ENCODE data around the gene SNF8.
A peak's percentile ranks its signal among the peaks of the same experiment; 100 is the strongest.

Gene SNF8

GRCh38 chr17:48929812-48930165, 14.9 kb downstream of the SNF8 start:
- no peak for DNase-seq (ENCODE audit: low read depth)

- DNase-seq (ENCODE audit: low read depth) = no peak
These were observed 15.5 kb downstream of the SNF8 start for GRCh38 chr17:48928876-48929811.

GRCh38 chr17:48927978-48928745, 16.5 kb downstream of the SNF8 start:
- DNase-seq (ENCODE audit: low read depth) = no peak

- DNase-seq (ENCODE audit: low read depth) = no peak
These were observed 18.7 kb downstream of the SNF8 start for GRCh38 chr17:48925991-48926342.

GRCh38 chr17:48925251-48925990, 19.2 kb downstream of the SNF8 start:
- no peak for DNase-seq (ENCODE audit: low read depth)

GRCh38 chr17:48915459-48916282, 29.0 kb downstream of the SNF8 start:
- DNase-seq (ENCODE audit: low read depth) = no peak

- DNase-seq (ENCODE audit: low read depth) = no peak
These were observed 32.2 kb downstream of the SNF8 start for GRCh38 chr17:48912476-48912875.

- no peak for DNase-seq (ENCODE audit: low read depth)
These were observed 34.3 kb downstream of the SNF8 start for GRCh38 chr17:48910370-48910769.

- DNase-seq (ENCODE audit: low read depth) = no peak
These were observed 34.9 kb downstream of the SNF8 start for GRCh38 chr17:48909783-48910182.

GRCh38 chr17:48908853-48909394, 35.7 kb downstream of the SNF8 start:
- DNase-seq (ENCODE audit: low read depth) = peak; percentile 78

GRCh38 chr17:48908047-48908843, 36.4 kb downstream of the SNF8 start, which contains the start of gene UBE2Z:
Gene UBE2Z (plus strand): TSS chr17:48908407. CDS start chr17:48908504, 97 bp downstream.
- peak; percentile 83 for DNase-seq (ENCODE audit: low read depth)

- DNase-seq (ENCODE audit: low read depth) = no peak
These were observed 37.0 kb downstream of the SNF8 start for GRCh38 chr17:48907713-48908046.

- DNase-seq (ENCODE audit: low read depth) = no peak
These were observed 38.6 kb downstream of the SNF8 start for GRCh38 chr17:48905987-48906515.

- DNase-seq (ENCODE audit: low read depth) = no peak
These were observed 40.2 kb downstream of the SNF8 start for GRCh38 chr17:48904428-48904827.

GRCh38 chr17:48903401-48903800, 41.2 kb downstream of the SNF8 start:
- DNase-seq (ENCODE audit: low read depth) = no peak

GRCh38 chr17:48901241-48901640, 43.4 kb downstream of the SNF8 start:
- no peak for DNase-seq (ENCODE audit: low read depth)

GRCh38 chr17:48894886-48895285, 49.8 kb downstream of the SNF8 start:
- DNase-seq (ENCODE audit: low read depth) = no peak

GRCh38 chr17:48893646-48894508, 50.8 kb downstream of the SNF8 start:
- DNase-seq (ENCODE audit: low read depth) = no peak

- no peak for DNase-seq (ENCODE audit: low read depth)
These were observed 51.5 kb downstream of the SNF8 start for GRCh38 chr17:48892940-48893645.

Data from activated T-cell treated with anti-CD3 and anti-CD28 coated beads for 1 hour (primary cell).